Adrenal gland (tissue), 12 donors: ENCODE data around the gene SS18. TPM values are rescaled to one million over a fixed set of nuclear protein-coding genes. Genes with fewer than 3 reads are reported as not detected.
"Not testable (repeated sequence)": the region's sequence is repeated elsewhere in the genome, so short reads cannot be mapped to it uniquely, and the experiment has no call there.

Experiments used
- DNase-seq, 7 donors: peaks; one replicate each; pipeline ENCODE4 v3.0.0-alpha.2; 2019 to 2020
- H3K27ac ChIP-seq, 5 donors: fragments of 200-600 bp; sonication (generic) in 4 of 5; 1 replicate in 3 of 5; 2 replicates in 2 of 5; pipeline versions ENCODE4 v1.5.1 to v1.8.0; 2016 to 2020; ENCODE audit warnings: mild to moderate bottlenecking in 1 of 5
- H3K27me3 ChIP-seq: fragments of 200-600 bp; 2 replicates; pipeline ENCODE4 v1.8.0; 2021
- H3K36me3 ChIP-seq, 2 donors: fragments of 200-600 bp; replicated peaks in 1 of 2; 1 replicate in 1 of 2; 2 replicates in 1 of 2; pipeline versions ENCODE4 v1.5.1 to v1.8.0; 2018 to 2022
- H3K4me1 ChIP-seq, 2 donors: fragments of 200-600 bp; replicated peaks in 1 of 2; 1 replicate in 1 of 2; 2 replicates in 1 of 2; pipeline versions ENCODE4 v1.5.1 to v1.8.0; 2018 to 2021
- H3K4me3 ChIP-seq, 4 donors: fragments of 200-600 bp; sonication (generic) in 3 of 4; one replicate each; pipeline ENCODE4 v1.5.1; 2016 to 2018
- H3K9me3 ChIP-seq, 3 donors: fragments of 200-600 bp; sonication (generic) in 1 of 3; replicated peaks in 1 of 3; 1 replicate in 2 of 3; 2 replicates in 1 of 3; pipeline versions ENCODE4 v1.5.1 to v1.8.0; 2016 to 2021
- POLR2A ChIP-seq, 2 donors: fragments of 450-650 bp; IDR thresholded peaks; one replicate each; pipeline ENCODE4 v1.6.1; 2017; ENCODE audit warnings: antibody characterized with exemption in 2 of 2, mild to moderate bottlenecking in 2 of 2, moderate library complexity in 1 of 2
- WGBS, 4 donors: extraction: QIAGEN DNeasy Blood & Tissue Kit in 2 of 4; methylation state at CpG; one replicate each; pipeline versions ENCODE4 v1.1.5 to v1.1.7; 2013 to 2017; 5-methylcytosine and 5-hydroxymethylcytosine counted together
- intact Hi-C, 2 donors: fragments of 100-400 bp; cut with DNase I; formaldehyde crosslinking; loops; one replicate each; pipeline versions ENCODE4 v1.14.1 to v1.15.0; 2022 to 2023
- polyA plus RNA-seq, 3 donors: library from polyadenylated mRNA; stranded (reverse); fragments of 200-250 nt in 2 of 3; fragments of 350-450 nt in 1 of 3; fragmentation: Illumina TruSeq in 1 of 3; extraction: RNeasy Lipid Tissue Mini Kit (QIAGEN cat#74804) in 1 of 3; gene quantifications; one replicate each; pipeline ENCODE4 v1.2.3, GENCODE V29; 2013 to 2014
- total RNA-seq, 9 donors: library from RNA; depleted of rRNA in 4 of 9; stranded (reverse); fragments of >200 nt in 4 of 9; fragments of 120-200 nt in 1 of 9; fragmentation: NEBNext Ultra II Directional in 1 of 9; extraction: Animal tissue kit (Norgen Biotek cat#: 25700) in 1 of 9; gene quantifications; one replicate each; pipeline versions ENCODE4 v1.1.0 to v1.2.4, GENCODE V29; 2013 to 2023
- TF ChIP-seq, protein P1 (sequence below), 6 experiments: fragments of 450-650 bp in 4 of 6; fragments of 200-600 bp in 2 of 6; sonication (generic) in 1 of 6; IDR thresholded peaks; 1 replicate in 5 of 6; 2 replicates in 1 of 6; pipeline versions ENCODE4 v1.5.1 to v1.8.0; 2016 to 2021; ENCODE audit warnings: antibody characterized with exemption in 6 of 6, mild to moderate bottlenecking in 2 of 6, moderate library complexity in 1 of 6
- donor health status: healthy with polysubstance abuse.
- donor health status: Bipolar disorder and iron deficiency.
- donor health status: DM: yes; HTN: yes; CAD: no.
- donor health status: DM: no; HTN: no; CAD: no.
- donor health status: DM: no; HTN: no; CAD: no.
- donor health status: DM: yes; HTN: yes; CAD: no.

The SS18 gene
- total and polyA plus RNA-seq, 12 donors = 34.3 to 163 (median 105) TPM

DNA sequence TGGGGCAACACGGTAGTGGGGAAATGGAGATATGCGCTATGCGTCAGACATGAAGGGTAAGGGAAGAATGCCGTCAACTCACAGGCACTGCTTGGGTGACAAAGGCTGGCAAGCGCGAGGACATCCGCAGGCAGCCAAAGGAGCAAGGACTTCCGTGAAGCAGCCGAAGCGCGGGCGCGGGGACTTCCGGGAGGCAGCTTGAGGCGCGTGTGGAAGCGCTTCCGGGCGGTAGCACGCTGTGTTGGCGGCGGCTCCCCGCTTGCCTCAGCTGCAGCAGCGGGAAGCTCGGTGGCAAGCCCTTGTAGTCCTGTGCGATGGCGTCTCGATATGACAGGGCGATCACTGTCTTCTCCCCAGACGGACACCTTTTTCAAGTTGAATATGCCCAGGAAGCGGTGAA, 43.2 kb upstream of the SS18 start, which contains the start of gene PSMA8:
TSS of gene PSMA8 (plus strand) at position 218 of the 400 bp plus-strand sequence. CDS start at position 315, 97 bp downstream.
- TF ChIP-seq, protein P1, sequence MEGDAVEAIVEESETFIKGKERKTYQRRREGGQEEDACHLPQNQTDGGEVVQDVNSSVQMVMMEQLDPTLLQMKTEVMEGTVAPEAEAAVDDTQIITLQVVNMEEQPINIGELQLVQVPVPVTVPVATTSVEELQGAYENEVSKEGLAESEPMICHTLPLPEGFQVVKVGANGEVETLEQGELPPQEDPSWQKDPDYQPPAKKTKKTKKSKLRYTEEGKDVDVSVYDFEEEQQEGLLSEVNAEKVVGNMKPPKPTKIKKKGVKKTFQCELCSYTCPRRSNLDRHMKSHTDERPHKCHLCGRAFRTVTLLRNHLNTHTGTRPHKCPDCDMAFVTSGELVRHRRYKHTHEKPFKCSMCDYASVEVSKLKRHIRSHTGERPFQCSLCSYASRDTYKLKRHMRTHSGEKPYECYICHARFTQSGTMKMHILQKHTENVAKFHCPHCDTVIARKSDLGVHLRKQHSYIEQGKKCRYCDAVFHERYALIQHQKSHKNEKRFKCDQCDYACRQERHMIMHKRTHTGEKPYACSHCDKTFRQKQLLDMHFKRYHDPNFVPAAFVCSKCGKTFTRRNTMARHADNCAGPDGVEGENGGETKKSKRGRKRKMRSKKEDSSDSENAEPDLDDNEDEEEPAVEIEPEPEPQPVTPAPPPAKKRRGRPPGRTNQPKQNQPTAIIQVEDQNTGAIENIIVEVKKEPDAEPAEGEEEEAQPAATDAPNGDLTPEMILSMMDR (IDR thresholded peaks at IDR 0.05) = no peak
- no peak for TF ChIP-seq POLR2A (IDR thresholded peaks at IDR 0.05)
- Histone ChIP-seq H3K4me3 (peak within 1 kb of the TSS in 1 of 4 donors; percentile 25), H3K27me3 (no peaks in the 10 kb centered on the region), H3K4me1 (no peaks in the 10 kb centered on the region), H3K27ac (no peak within 1 kb of the TSS), H3K36me3 (no peaks in the 10 kb centered on the region), H3K9me3 (no peaks in the 10 kb centered on the region)
- 52 to 71% (median 62%) methylated on average over 21 to 31 of the region's 31 CpGs for WGBS, 4 donors
- intact Hi-C loops = no loop called here
- DNase-seq = peak in 4 of 7 donors; percentile 2 to 30 (median 20)

DNA sequence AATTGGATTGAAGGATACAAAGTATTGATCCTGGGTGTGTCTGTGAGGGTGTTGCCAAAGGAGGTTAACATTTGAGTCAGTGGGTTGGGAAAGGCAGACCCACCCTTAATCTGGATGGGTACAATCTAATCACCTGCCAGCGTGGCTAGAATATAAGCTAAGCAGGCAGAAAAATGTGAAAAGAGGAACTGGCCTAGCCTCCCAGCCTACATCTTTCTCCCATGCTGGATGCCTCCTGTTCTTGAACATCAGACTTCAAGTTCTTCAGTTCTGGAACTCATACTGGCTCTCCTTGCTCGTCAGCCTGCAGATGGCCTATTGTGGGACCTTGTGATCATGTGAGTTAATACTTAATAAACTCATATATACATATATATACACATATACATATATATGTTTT, 37.8 kb upstream of the SS18 start:
- H3K27ac ChIP-seq, H3K4me3 ChIP-seq, H3K27me3 ChIP-seq, H3K36me3 ChIP-seq, H3K4me1 ChIP-seq, DNase-seq, intact Hi-C loops, H3K9me3 ChIP-seq: not testable (repeated sequence)
- WGBS, 4 donors = 76 to 96% (median 87%) methylated on average over 2 of the region's 2 CpGs

- DNase-seq = no peak
- WGBS, 4 donors = 75 to 81% (median 78%) methylated on average over 5 of the region's 5 CpGs
- Histone ChIP-seq H3K4me1 (no peaks in the 10 kb centered on the region), H3K27me3 (no peaks in the 10 kb centered on the region), H3K36me3 (no peaks in the 10 kb centered on the region), H3K9me3 (no peaks in the 10 kb centered on the region), H3K4me3 (no peak overlapping the region), H3K27ac (no peak overlapping the region)
- intact Hi-C loops = no loop called here
- TF ChIP-seq POLR2A (IDR thresholded peaks at IDR 0.05) = no peak
- TF ChIP-seq, protein P1 (IDR thresholded peaks at IDR 0.05) = no peak
These were observed 37.4 kb upstream of the SS18 start for GRCh38 chr18:26127786-26128185.

- H3K4me3 ChIP-seq, intact Hi-C loops, H3K36me3 ChIP-seq, H3K27ac ChIP-seq, H3K27me3 ChIP-seq, DNase-seq, H3K4me1 ChIP-seq, H3K9me3 ChIP-seq: not testable (repeated sequence)
- WGBS, 4 donors = 69 to 78% (median 74%) methylated on average over 2 of the region's 2 CpGs
These were observed 31.6 kb upstream of the SS18 start for GRCh38 chr18:26121994-26122393.

- Histone ChIP-seq H3K36me3 (no peaks in the 10 kb centered on the region), H3K27me3 (no peaks in the 10 kb centered on the region), H3K27ac (no peak overlapping the region), H3K4me1 (no peaks in the 10 kb centered on the region), H3K9me3 (no peaks in the 10 kb centered on the region), H3K4me3 (no peak overlapping the region)
- DNase-seq = no peak
- no peak for TF ChIP-seq POLR2A (IDR thresholded peaks at IDR 0.05)
- TF ChIP-seq, protein P1 (IDR thresholded peaks at IDR 0.05) = no peak
- intact Hi-C loops = no loop called here
- 74 to 87% (median 80%) methylated on average over 1 of the region's 1 CpG for WGBS, 4 donors
These were observed 31.1 kb upstream of the SS18 start for GRCh38 chr18:26121476-26121875.
